GM18502 (cell line): ENCODE results near the gene TAS2R4.
"Not testable (repeated sequence)": the region's sequence is repeated elsewhere in the genome, so short reads cannot be mapped to it uniquely, and the experiment has no call there.

ENCODE experiments used
- ATAC-seq: cut with Tn5 transposase; IDR thresholded peaks from one replicate; pipeline ENCODE4 v1.9.1; 2021; ENCODE audit warnings: mild to moderate bottlenecking; ENCODE audit not compliant: unreplicated experiment, poor library complexity

TAS2R4 gene, protein sequence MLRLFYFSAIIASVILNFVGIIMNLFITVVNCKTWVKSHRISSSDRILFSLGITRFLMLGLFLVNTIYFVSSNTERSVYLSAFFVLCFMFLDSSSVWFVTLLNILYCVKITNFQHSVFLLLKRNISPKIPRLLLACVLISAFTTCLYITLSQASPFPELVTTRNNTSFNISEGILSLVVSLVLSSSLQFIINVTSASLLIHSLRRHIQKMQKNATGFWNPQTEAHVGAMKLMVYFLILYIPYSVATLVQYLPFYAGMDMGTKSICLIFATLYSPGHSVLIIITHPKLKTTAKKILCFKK

GRCh38 chr7:141776374-141776773, at the start of gene TAS2R4:
Gene TAS2R4 (plus strand): TSS chr7:141776674. CDS start chr7:141778489, 1,815 bp downstream.
- no peak for ATAC-seq

DNA sequence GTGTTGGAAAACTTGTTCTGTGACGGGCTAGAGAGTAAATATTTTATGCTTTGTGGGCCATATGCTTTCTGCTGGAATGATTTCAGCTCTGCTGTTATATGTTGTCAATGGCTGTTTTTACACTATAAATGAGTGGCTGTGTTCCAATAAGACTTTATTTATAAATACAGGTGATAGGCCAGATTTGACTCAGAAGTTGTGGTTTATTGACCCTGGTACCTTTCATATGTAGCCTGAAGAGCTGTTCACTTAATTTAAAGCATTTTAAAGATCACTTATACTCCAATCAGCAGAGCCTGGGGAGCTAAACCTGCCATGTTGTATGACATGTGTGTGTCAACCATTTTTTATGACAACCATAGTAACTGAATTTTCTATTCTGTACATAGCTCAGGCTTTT, 47.5 kb upstream of the TAS2R4 start:
- no peak for ATAC-seq

GRCh38 chr7:141731476-141732149, 44.9 kb upstream of the TAS2R4 start:
- no peak for ATAC-seq

GRCh38 chr7:141737118-141737835, 39.2 kb upstream of the TAS2R4 start:
- ATAC-seq, result no peak

DNA sequence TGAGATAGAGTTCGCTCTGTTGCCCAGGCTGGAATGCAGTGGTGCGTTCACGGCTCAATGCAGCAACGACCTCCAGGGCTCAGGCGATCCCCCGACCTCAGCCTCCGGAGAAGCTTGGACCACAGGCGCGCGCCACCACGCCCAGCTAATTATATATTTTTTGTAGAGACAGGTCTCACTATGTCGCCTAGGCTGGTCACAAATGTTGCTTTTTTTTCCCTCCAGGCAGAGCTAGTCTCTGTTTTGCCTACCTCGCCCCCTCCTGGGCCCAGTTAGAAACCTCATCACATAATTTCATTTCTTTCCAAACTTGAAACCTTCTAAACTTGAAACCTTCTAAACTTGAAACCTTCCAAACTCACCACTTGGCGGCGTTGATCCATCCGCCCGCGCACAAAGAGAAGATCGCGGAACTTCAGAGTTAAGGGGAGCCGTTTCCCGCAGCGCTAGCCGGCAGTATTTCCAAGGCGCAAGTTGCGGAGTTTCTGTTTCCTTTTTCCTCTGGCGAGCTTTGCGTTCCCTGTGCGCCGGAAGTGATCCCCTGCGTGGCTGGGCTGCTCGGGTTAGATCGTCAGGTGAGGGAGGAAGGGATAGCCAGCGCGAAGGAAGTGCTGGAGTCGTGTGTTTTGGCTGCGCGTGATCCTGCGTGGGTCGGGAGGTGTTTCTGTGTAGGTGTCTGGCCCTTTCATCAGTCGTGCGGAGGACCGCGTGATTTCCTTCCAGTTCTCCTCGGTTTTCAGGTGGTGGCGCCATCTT, 38.5 kb upstream of the TAS2R4 start, which contains the start of gene SSBP1:
SSBP1 (plus strand) TSS at position 523 of the 756 bp plus-strand sequence. CDS start 809 bp downstream, outside the sequence.
- ATAC-seq, result peak; percentile 89

GRCh38 chr7:141738592-141739013, 37.9 kb upstream of the TAS2R4 start:
- no peak for ATAC-seq

DNA sequence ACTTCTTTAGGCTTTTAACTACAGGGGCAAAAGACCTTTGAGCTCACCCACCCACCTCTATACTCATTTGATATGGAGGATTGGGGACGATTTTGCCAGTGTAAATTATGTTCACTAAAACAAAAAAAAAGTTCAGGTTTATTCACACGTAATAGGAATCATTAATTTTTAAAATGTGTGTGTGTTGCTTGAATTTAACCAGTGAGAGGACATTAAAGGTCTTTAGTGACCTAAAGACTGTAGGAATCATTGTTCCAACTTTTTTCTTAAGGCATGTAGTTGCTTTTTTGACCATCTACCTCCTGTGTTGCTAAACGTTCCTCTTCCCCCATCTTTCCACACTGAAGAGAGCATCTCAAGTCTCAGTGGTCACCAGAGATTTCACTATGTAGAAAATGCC, 37.2 kb upstream of the TAS2R4 start:
- ATAC-seq, result no peak

DNA sequence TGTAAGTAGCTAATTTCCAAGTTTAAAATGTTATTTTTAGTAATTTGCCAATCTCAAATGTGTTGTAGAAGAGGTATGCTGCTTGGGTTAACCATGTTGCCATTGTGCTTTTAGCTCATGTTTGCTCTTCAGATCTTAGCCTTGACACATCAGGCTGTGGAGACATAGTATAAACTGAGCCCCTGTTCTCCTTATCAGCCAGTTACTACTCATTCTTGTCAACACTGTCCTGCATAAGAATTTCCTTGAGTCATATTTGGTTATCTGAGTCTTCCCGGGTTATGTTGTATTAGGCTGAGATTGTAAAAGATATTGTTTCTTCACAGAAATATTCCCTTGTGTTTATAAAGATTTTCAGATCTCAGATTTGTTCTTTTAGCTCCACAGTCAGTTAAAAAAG, 34.2 kb upstream of the TAS2R4 start:
- no peak for ATAC-seq

DNA sequence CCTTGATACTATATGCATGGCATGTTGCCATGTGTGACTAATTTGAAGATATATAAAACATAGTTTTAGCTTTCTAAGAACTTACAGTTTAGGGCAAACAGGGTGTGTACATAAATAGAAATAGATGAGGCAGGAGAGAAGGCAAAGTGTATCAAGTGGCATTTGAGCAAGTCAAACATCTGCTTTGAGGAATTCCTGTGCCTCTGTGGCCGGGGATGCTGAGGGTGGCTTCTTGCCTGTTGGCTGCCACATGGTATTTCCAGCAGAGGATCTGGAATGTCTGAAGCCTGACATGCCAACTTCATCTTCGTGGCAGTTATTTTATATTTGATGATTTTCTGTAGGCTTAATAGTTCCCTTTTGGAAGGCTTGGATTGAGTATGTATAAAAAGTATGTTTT, 32.3 kb upstream of the TAS2R4 start:
- no peak for ATAC-seq

- ATAC-seq, result no peak
Measured at GRCh38 chr7:141748396-141748795, 28.1 kb upstream of the TAS2R4 start.

- not testable (repeated sequence) for ATAC-seq
Measured at GRCh38 chr7:141751904-141752303, 24.6 kb upstream of the TAS2R4 start.

DNA sequence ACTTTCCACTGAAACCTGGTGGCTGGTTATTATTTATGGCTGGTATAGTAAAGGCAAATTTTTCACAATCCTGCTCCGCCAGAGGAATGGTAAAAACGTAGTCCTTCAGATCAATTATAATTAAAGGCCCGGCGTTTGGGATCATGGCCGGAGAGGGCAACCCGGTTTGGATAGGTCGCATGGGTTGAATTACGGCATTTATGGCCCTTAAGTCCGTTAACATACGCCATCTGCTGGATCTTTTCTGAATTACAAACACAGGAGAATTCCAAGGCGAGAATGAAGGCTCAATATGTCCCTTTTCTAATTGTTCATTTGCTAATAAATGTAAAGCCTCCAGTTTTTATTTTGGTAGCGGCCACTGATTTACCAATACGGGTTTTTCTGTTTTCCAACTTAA, 23.8 kb upstream of the TAS2R4 start:
- no peak for ATAC-seq

GRCh38 chr7:141754939-141755338, 21.5 kb upstream of the TAS2R4 start:
- ATAC-seq, result no peak

GRCh38 chr7:141763797-141764196, 12.7 kb upstream of the TAS2R4 start, which contains the start of gene TAS2R3:
Gene TAS2R3 (plus strand): TSS chr7:141764097. CDS start chr7:141764159, 62 bp downstream.
- no peak for ATAC-seq

DNA sequence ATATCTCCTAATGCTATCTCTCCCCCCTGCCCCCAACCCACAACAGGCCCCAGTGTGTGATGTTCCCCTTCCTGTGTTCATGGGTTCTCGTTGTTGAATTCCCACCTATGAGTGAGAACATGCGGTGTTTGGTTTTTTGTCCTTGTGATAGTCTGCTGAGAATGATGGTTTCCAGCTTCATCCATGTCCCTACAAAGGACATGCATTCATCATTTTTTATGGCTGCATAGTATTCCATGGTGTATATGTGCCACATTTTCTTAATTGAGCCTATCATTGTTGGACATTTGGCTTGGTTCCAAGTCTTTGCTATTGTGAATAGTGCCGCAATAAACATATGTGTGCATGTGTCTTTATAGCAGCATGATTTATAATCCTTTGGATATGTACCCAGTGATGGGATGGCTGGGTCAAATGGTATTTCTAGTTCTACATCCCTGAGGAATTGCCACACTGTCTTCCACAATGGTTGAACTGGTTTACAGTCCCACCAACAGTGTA, 6.3 kb upstream of the TAS2R4 start:
- ATAC-seq, result not testable (repeated sequence)

DNA sequence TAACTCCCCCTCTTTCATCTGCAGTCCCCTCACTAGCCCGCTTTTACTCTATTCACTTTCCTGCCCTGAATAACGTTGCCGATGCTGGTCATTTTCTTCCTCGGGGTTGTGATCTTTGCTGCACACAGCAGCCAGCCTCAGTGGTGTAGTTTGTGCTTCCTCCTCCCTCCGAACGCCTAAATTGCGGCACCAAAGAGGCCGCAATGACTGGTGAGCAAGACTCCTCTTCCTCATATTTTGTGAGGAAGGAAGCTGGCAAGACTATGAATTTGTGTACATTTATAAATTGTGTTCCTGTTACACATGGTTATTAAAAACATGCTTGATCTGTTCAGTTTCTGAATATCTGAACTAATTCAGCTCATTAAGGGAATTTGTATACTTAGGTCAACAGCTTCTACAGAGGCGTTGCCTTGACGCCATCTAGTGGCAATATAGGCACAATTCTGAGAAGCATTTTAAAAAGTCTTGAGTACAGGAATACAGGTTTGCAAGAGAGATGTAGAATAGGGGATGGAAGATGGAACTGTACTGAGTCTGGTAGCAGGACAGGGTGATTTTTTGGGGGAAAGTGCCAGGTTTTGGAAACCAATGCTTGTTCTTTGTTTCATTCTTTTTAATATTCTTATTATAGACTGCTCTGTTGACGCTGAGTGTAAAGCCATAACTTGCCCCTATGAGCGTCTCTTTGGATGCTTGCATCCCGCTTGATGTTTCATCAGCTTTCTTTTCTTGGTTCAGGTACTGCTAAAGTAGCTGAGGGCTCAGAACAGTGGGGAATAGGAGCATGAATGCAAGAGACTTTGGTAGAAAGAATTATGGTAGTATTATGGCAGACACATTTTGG, 9.5 kb downstream of the TAS2R4 start:
- peak; percentile 88 for ATAC-seq

DNA sequence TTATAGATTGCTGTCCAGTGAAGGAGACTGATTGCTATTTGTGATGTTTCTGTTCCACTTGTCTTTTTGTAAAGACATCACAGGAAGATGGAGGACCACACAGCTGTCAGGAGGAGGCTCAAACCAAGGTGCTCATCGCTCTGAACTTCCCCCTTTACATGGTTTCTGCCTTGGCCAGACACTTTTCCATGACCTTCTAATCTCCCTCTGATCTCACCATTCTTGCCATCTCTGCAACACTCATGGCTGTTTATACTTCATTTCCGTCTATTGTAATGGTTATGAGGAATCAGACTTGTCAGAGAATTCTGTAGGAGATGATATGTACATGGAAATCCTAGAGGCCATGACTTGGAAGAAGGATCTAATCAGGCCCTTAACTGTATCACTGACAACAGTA, 11.8 kb downstream of the TAS2R4 start:
- no peak for ATAC-seq

DNA sequence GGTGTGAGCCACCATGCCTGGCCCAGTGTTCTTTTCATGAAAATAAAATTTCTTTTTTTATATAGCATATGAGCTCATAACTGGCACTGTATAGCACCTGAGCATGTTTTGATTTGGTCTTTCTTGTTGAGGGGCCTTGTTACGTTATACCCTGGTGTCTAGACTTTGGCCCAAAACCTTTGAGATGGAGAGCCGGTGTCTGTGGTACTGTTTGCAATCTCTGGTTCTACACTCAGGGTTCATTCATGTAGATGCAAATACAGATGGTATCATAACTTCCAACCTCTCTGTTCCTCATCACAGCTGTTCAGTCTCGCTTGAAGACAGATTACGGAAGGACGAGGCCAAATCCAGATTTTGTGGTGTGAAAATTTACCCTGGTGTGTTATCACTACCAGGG, 13.4 kb downstream of the TAS2R4 start, which contains the start of gene TAS2R5:
TAS2R5 (plus strand) TSS at position 301 of the 400 bp plus-strand sequence. CDS start 145 bp downstream, outside the sequence.
- no peak for ATAC-seq

DNA sequence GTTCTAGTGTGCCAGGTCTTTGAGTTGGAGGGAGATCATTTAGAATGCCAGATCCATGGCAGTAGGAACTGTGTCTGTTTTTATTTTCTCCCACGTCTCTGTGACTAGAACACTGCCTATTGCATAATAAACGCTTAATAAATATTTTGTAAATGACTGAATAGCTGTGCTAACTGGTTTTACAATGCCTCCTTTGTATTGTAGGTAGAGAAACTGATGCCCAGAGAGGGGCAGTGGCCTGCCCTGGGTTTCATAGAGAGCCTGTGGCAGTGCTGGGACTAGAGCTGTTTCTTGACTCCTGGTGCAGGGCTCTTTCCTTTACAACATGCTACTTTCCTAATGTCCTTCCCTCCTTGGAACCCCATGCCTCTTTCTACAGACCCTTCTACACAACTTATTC, 16.1 kb downstream of the TAS2R4 start:
- no peak for ATAC-seq
